Karpas-422 (cell line): ENCODE measurements around the gene CGB7. TPM values are rescaled to one million over a fixed set of nuclear protein-coding genes. Genes with fewer than 3 reads are reported as not detected.
"Not testable (repeated sequence)": the region's sequence is repeated elsewhere in the genome, so short reads cannot be mapped to it uniquely, and the experiment has no call there.

Experiments
- DNase-seq: peaks from one replicate; pipeline ENCODE4 v3.0.0-alpha.2; 2015
- H2AFZ ChIP-seq: fragments of 200-600 bp; sonication (generic); 2 replicates; pipeline ENCODE4 v1.6.1; 2014; ENCODE audit warnings: antibody characterized with exemption, low read length, mixed read lengths
- H3K27ac ChIP-seq: fragments of 200-600 bp; sonication (generic); 2 replicates; pipeline ENCODE4 v1.5.1; 2014; ENCODE audit warnings: mild to moderate bottlenecking, low read length, moderate library complexity
- H3K27me3 ChIP-seq: fragments of 200-600 bp; sonication (generic); 2 replicates; pipeline ENCODE4 v1.6.1; 2014; ENCODE audit warnings: low read length, mixed read lengths
- H3K36me3 ChIP-seq: fragments of 200-600 bp; sonication (generic); 2 replicates; pipeline ENCODE4 v1.6.1; 2014; ENCODE audit warnings: low read length, mixed read lengths; ENCODE audit not compliant: insufficient read depth
- H3K4me1 ChIP-seq: fragments of 200-600 bp; sonication (generic); 2 replicates; pipeline ENCODE4 v1.6.1; 2014; ENCODE audit warnings: mild to moderate bottlenecking, low read length, mixed read lengths
- H3K4me2 ChIP-seq: fragments of 200-600 bp; sonication (generic); 2 replicates; pipeline ENCODE4 v1.6.1; 2014; ENCODE audit warnings: low read length, low read depth, mild to moderate bottlenecking; ENCODE audit not compliant: poor library complexity, severe bottlenecking
- H3K4me3 ChIP-seq: fragments of 200-600 bp; sonication (generic); 2 replicates; pipeline ENCODE4 v1.5.1; 2014; ENCODE audit warnings: mild to moderate bottlenecking, antibody characterized with exemption, low read length, mixed read lengths
- H3K79me2 ChIP-seq: fragments of 200-600 bp; sonication (generic); 2 replicates; pipeline ENCODE4 v1.6.1; 2014; ENCODE audit warnings: mild to moderate bottlenecking, low read length, mixed read lengths
- H3K9ac ChIP-seq: fragments of 200-600 bp; sonication (generic); 2 replicates; pipeline ENCODE4 v1.6.0; 2014; ENCODE audit warnings: low read length
- H3K9me2 ChIP-seq: fragments of 200-600 bp; sonication (generic), shearing (Covaris generic); replicated peaks from 2 replicates; pipeline ENCODE4 v1.6.0; 2014; ENCODE audit warnings: mild to moderate bottlenecking, low read length, moderate library complexity; ENCODE audit not compliant: insufficient read depth
- H3K9me3 ChIP-seq: fragments of 300-700, 200-600 bp; sonication (generic); 2 replicates; pipeline ENCODE4 v1.6.1; 2014; ENCODE audit warnings: low read length, mixed read lengths
- H4K20me1 ChIP-seq: fragments of 200-600 bp; sonication (generic); 2 replicates; pipeline ENCODE4 v1.6.1; 2014; ENCODE audit warnings: mild to moderate bottlenecking, antibody characterized with exemption, low read length, low read depth; ENCODE audit not compliant: insufficient read depth
- total RNA-seq: library from RNA; depleted of rRNA; stranded (reverse); fragments of >200 nt; shearing (Covaris generic); gene quantifications from 2 replicates; pipeline ENCODE4 v1.2.3, GENCODE V29; 2014; ENCODE audit warnings: low replicate concordance

CGB7 gene
- total RNA-seq, 1 experiment from 2014 or later: not detected

- Histone ChIP-seq H4K20me1 (peaks cover 35% of the 10 kb centered on the region), H3K4me3 (peak overlapping the region; percentile 95), H3K9me2 (no peaks in the 10 kb centered on the region), H3K36me3 (peaks cover 26% of the 10 kb centered on the region), H3K27ac (no peak overlapping the region), H3K79me2 (peaks cover 38% of the 10 kb centered on the region), H3K9ac (peak overlapping the region; percentile 95), H3K9me3 (no peaks in the 10 kb centered on the region), H3K4me2 (peak overlapping the region; percentile 67), H3K4me1 (peaks cover 20% of the 10 kb centered on the region), H3K27me3 (no peaks in the 10 kb centered on the region), H2AFZ (peak overlapping the region; percentile 72)
- peak; percentile 45 for DNase-seq
Measured at GRCh38 chr19:49084206-49085019, 26.9 kb upstream of the CGB7 start.

GRCh38 chr19:49081273-49081672 lies 23.7 kb upstream of the CGB7 start:
- no peak overlapping the region for H3K9ac ChIP-seq
- no peaks in the 10 kb centered on the region for H3K27me3 ChIP-seq
- no peak overlapping the region for H3K27ac ChIP-seq
- DNase-seq: no peak
- peaks cover 9% of the 10 kb centered on the region for H4K20me1 ChIP-seq
- H3K4me2 ChIP-seq: no peak overlapping the region
- H3K9me2 ChIP-seq: no peaks in the 10 kb centered on the region
- peaks cover 7% of the 10 kb centered on the region for H3K4me1 ChIP-seq
- peaks cover 5% of the 10 kb centered on the region; the same call in 1 of the 2 replicates for H3K36me3 ChIP-seq
- no peak overlapping the region for H2AFZ ChIP-seq
- no peaks in the 10 kb centered on the region for H3K9me3 ChIP-seq
- H3K4me3 ChIP-seq: no peak overlapping the region
- H3K79me2 ChIP-seq: peaks cover 10% of the 10 kb centered on the region

- H3K4me3 ChIP-seq: no peak overlapping the region
- no peak overlapping the region for H3K4me2 ChIP-seq
- H3K9me2 ChIP-seq: no peaks in the 10 kb centered on the region
- no peaks in the 10 kb centered on the region for H3K27me3 ChIP-seq
- DNase-seq: peak; percentile 24
- peaks cover under 1% of the 10 kb centered on the region; the same call in 1 of the 2 replicates for H4K20me1 ChIP-seq
- H2AFZ ChIP-seq: no peak overlapping the region
- H3K36me3 ChIP-seq: no peaks in the 10 kb centered on the region
- no peak overlapping the region for H3K27ac ChIP-seq
- no peak overlapping the region for H3K9ac ChIP-seq
- no peaks in the 10 kb centered on the region for H3K9me3 ChIP-seq
- H3K4me1 ChIP-seq: peaks cover 4% of the 10 kb centered on the region
- peaks cover 2% of the 10 kb centered on the region for H3K79me2 ChIP-seq
Measured at GRCh38 chr19:49080392-49080791, 22.8 kb upstream of the CGB7 start.

GRCh38 chr19:49074869-49075268 lies 17.3 kb upstream of the CGB7 start:
- H3K9ac ChIP-seq, H2AFZ ChIP-seq, H3K9me3 ChIP-seq, H3K4me2 ChIP-seq, H4K20me1 ChIP-seq, H3K27me3 ChIP-seq, H3K9me2 ChIP-seq, H3K4me3 ChIP-seq, H3K79me2 ChIP-seq, H3K4me1 ChIP-seq, H3K36me3 ChIP-seq, H3K27ac ChIP-seq: not testable (repeated sequence)
- peak; percentile 62 for DNase-seq

GRCh38 chr19:49073514-49074378 lies 16.2 kb upstream of the CGB7 start:
- Histone ChIP-seq H3K79me2 (no peaks in the 10 kb centered on the region), H3K4me1 (no peaks in the 10 kb centered on the region), H2AFZ (no peak overlapping the region), H3K36me3 (no peaks in the 10 kb centered on the region), H4K20me1 (no peaks in the 10 kb centered on the region), H3K9ac (no peak overlapping the region), H3K4me3 (no peak overlapping the region), H3K27me3 (no peaks in the 10 kb centered on the region), H3K4me2 (no peak overlapping the region), H3K9me2 (0 out of 2 replicates have a peak, but pooled peaks cover 5% of the 10 kb centered on the region), H3K9me3 (no peaks in the 10 kb centered on the region), H3K27ac (no peak overlapping the region)
- peak; percentile 56 for DNase-seq

- Histone ChIP-seq H3K9ac (no peak overlapping the region), H3K4me1 (no peaks in the 10 kb centered on the region), H3K36me3 (no peaks in the 10 kb centered on the region), H3K79me2 (no peaks in the 10 kb centered on the region), H4K20me1 (no peaks in the 10 kb centered on the region), H3K9me2 (0 out of 2 replicates have a peak, but pooled peaks cover 5% of the 10 kb centered on the region), H3K4me2 (no peak overlapping the region), H2AFZ (no peak overlapping the region), H3K27ac (no peak overlapping the region), H3K4me3 (no peak overlapping the region), H3K9me3 (no peaks in the 10 kb centered on the region), H3K27me3 (no peaks in the 10 kb centered on the region)
- no peak for DNase-seq
Measured at GRCh38 chr19:49071860-49072547, 14.5 kb upstream of the CGB7 start.

- no peaks in the 10 kb centered on the region for H3K36me3 ChIP-seq
- no peaks in the 10 kb centered on the region for H3K4me1 ChIP-seq
- no peak overlapping the region for H3K27ac ChIP-seq
- H3K27me3 ChIP-seq: no peaks in the 10 kb centered on the region
- H3K4me2 ChIP-seq: no peak overlapping the region
- H3K4me3 ChIP-seq: no peak overlapping the region
- H2AFZ ChIP-seq: no peak overlapping the region
- H4K20me1 ChIP-seq: no peaks in the 10 kb centered on the region
- no peaks in the 10 kb centered on the region for H3K9me3 ChIP-seq
- DNase-seq: no peak
- H3K9ac ChIP-seq: no peak overlapping the region
- H3K9me2 ChIP-seq: 0 out of 2 replicates have a peak, but pooled peaks cover 5% of the 10 kb centered on the region
- H3K79me2 ChIP-seq: no peaks in the 10 kb centered on the region
Measured at GRCh38 chr19:49070416-49070815, 12.9 kb upstream of the CGB7 start.

- Histone ChIP-seq H3K9me3 (no peaks in the 10 kb centered on the region), H4K20me1 (no peaks in the 10 kb centered on the region), H3K27ac (no peak overlapping the region), H3K4me2 (no peak overlapping the region), H3K9ac (no peak overlapping the region), H2AFZ (no peak overlapping the region), H3K27me3 (no peaks in the 10 kb centered on the region), H3K79me2 (no peaks in the 10 kb centered on the region), H3K4me1 (no peaks in the 10 kb centered on the region), H3K9me2 (0 out of 2 replicates have a peak, but pooled peaks cover 5% of the 10 kb centered on the region), H3K36me3 (no peaks in the 10 kb centered on the region), H3K4me3 (no peak overlapping the region)
- no peak for DNase-seq
Measured at GRCh38 chr19:49069026-49069425, 11.5 kb upstream of the CGB7 start.
